HG02623 (cell line): ENCODE data around the gene PRG2.
A peak's percentile ranks its signal among the peaks of the same experiment; 100 is the strongest.

Experiments used
- ATAC-seq: cut with Tn5 transposase; IDR thresholded peaks from one replicate; pipeline ENCODE4 v1.9.1; 2021; ENCODE audit warnings: moderate library complexity; ENCODE audit not compliant: unreplicated experiment

Gene PRG2

GRCh38 chr11:57390535-57390934 is at the start of gene PRG2:
PRG2 (minus strand) TSS chr11:57390650; CDS start chr11:57389944, 706 bp downstream.
- ATAC-seq = no peak

- no peak for ATAC-seq
Observed at GRCh38 chr11:57439786-57440185, 49.3 kb upstream of the PRG2 start.

- ATAC-seq = no peak
Observed at GRCh38 chr11:57438345-57439285, 48.2 kb upstream of the PRG2 start.

GRCh38 chr11:57436031-57436430 is 45.6 kb upstream of the PRG2 start:
- no peak for ATAC-seq

- no peak for ATAC-seq
Observed at GRCh38 chr11:57434640-57435546, 44.4 kb upstream of the PRG2 start.

GRCh38 chr11:57432714-57433163 is 42.3 kb upstream of the PRG2 start:
- ATAC-seq = no peak

- no peak for ATAC-seq
Observed at GRCh38 chr11:57432149-57432561, 41.7 kb upstream of the PRG2 start.

GRCh38 chr11:57430952-57431351 is 40.5 kb upstream of the PRG2 start:
- ATAC-seq = no peak

- ATAC-seq = no peak
Observed at GRCh38 chr11:57429946-57430345, 39.5 kb upstream of the PRG2 start.

GRCh38 chr11:57428643-57429042 is 38.2 kb upstream of the PRG2 start:
- ATAC-seq = no peak

- no peak for ATAC-seq
Observed at GRCh38 chr11:57427727-57428082, 37.3 kb upstream of the PRG2 start.

- peak; percentile 45 for ATAC-seq
Observed at GRCh38 chr11:57426929-57427726, 36.7 kb upstream of the PRG2 start, which contains the start of gene SLC43A3. SLC43A3 (minus strand) TSS chr11:57427121; CDS start chr11:57426172, 949 bp downstream.

GRCh38 chr11:57426439-57426928 is 36.0 kb upstream of the PRG2 start:
- ATAC-seq = peak; percentile 0

- no peak for ATAC-seq
Observed at GRCh38 chr11:57425565-57426438, 35.4 kb upstream of the PRG2 start.

- ATAC-seq = peak; percentile 90
Observed at GRCh38 chr11:57424792-57425564, 34.5 kb upstream of the PRG2 start.

GRCh38 chr11:57424137-57424791 is 33.8 kb upstream of the PRG2 start:
- ATAC-seq = no peak

- no peak for ATAC-seq
Observed at GRCh38 chr11:57422669-57423068, 32.2 kb upstream of the PRG2 start.

- ATAC-seq = no peak
Observed at GRCh38 chr11:57421805-57422204, 31.4 kb upstream of the PRG2 start.
